Measurements from ENCODE around the gene CEP95.

Gene CEP95

DNA sequence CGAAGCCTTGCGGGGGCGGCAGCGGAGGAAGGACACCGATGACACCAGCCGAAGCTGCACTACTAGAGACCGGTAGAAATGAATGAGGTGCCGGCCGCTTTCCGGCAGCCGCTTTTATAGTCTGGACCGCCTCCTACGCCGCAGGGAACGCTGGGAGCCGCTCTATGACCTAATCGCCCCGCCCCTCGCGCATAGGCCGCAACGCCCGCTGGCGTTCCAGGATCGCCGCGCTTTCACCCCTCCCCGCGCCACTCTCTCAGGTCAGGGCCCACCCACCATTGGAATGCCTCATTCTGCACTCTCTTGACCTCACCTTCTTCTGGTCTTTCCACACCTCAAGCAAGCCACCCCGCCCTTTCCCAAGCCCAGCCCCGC, 589 bp upstream of the CEP95 start, which contains the start of gene DDX5:
TSS of gene DDX5 (minus strand) at position 89 of the 375 bp plus-strand sequence. CDS start 170 bp downstream, outside the sequence.
- H3K4me3 ChIP-seq (ENCODE audit: low read depth, low read length): peak within 1 kb of the TSS; percentile 97
- TF ChIP-seq CTCF (IDR thresholded peaks at IDR 0.05; ENCODE audit: insufficient read depth, low read length, missing control alignments): no peak
- CTCF ChIA-PET: interaction anchor here (1.9 to 8.5 kb wide), 3 partner anchors 10 to 85 kb away, joined by 9 to 88 read pairs (median 78); partner anchors contain the start of gene POLG2
- POLR2A ChIA-PET: interaction anchor here (0.6 to 3.0 kb wide), 16 partner anchors 9 to 361 kb away, joined by 3 to 55 read pairs (median 4); partner anchors contain the start of gene POLG2
- DNase-seq (ENCODE audit: low read depth, low spot score): peak; percentile 74

DNA sequence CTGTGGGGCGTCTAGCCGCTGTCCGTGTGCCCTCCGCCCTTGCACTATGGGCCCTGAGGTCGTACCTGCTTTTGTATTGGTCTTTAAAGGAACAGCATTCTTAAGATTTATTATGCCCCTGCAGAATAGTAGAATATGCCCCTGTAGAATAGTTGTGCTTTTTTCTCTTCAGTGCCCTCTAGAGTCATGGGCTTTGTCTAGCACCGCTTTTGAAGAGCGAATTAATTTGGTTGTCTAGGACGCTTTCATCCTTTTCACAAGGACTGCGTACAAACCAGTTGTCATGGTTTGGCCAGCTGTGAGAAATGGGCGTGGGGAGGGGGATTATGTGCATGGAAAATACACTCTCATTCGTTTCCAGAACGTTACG, 621 bp downstream of the CEP95 start:
- CTCF ChIA-PET: interaction anchor here (0.6 to 8.5 kb wide), 9 partner anchors 9 to 187 kb away, joined by 3 to 88 read pairs (median 3); partner anchors contain the start of gene POLG2
- peak overlapping the region; percentile 97 for H3K4me3 ChIP-seq (ENCODE audit: low read depth, low read length)
- peak; percentile 39 for TF ChIP-seq CTCF (IDR thresholded peaks at IDR 0.05; ENCODE audit: insufficient read depth, low read length, missing control alignments)
- DNase-seq (ENCODE audit: low read depth, low spot score): no peak
- POLR2A ChIA-PET: interaction anchor here (0.5 to 3.0 kb wide), 12 partner anchors 10 to 362 kb away, joined by 3 to 55 read pairs (median 4); partner anchors contain the start of gene POLG2

DNA sequence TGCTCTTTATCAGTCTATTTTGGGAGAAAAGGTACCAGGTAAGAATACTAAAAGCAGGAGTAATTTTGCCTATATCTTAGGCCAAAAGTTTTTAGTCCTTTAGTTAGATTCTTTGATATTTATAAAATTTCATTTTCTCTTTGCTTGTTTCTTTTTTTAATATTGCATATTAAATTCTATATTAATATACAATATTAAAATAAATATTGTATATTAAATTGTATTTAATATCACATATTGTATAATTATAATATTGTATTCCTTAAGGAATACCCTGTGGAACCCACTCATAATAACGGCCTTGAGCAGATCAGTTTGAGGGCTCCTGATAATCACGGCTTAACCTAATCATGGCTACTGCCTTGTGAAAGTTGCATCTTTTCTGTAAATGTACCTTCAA, 1.9 kb downstream of the CEP95 start:
- H3K4me3 ChIP-seq (ENCODE audit: low read depth, low read length): peak overlapping the region; percentile 97; the same call in 1 of the 2 replicates
- ChIA-PET POLR2A (no interaction called here), CTCF (interaction anchor here (2.9 kb wide), 1 partner anchor 89 kb away, joined by 11 read pairs; no protein-coding TSS in a partner anchor)
- no peak for TF ChIP-seq CTCF (IDR thresholded peaks at IDR 0.05; ENCODE audit: insufficient read depth, low read length, missing control alignments)
- DNase-seq (ENCODE audit: low read depth, low spot score): no peak

GRCh38 chr17:64509179-64509578, 2.4 kb downstream of the CEP95 start:
- CTCF ChIA-PET: interaction anchor here (2.9 kb wide), 1 partner anchor 90 kb away, joined by 11 read pairs; no protein-coding TSS in a partner anchor
- TF ChIP-seq CTCF (IDR thresholded peaks at IDR 0.05; ENCODE audit: insufficient read depth, low read length, missing control alignments): no peak
- POLR2A ChIA-PET: no interaction called here
- no peak for DNase-seq (ENCODE audit: low read depth, low spot score)
- H3K4me3 ChIP-seq (ENCODE audit: low read depth, low read length): no peak overlapping the region

GRCh38 chr17:64515419-64515818, 8.6 kb downstream of the CEP95 start:
- CTCF ChIA-PET: interaction anchor here (2.3 kb wide), 1 partner anchor 8 kb away, joined by 9 read pairs; the partner anchor contains the start of gene CEP95

More at GRCh38 chr17:64515419-64515818, 8.6 kb downstream of the CEP95 start:
- H3K4me3 ChIP-seq (ENCODE audit: low read depth, low read length): no peak overlapping the region
- TF ChIP-seq CTCF (IDR thresholded peaks at IDR 0.05; ENCODE audit: insufficient read depth, low read length, missing control alignments): no peak
- DNase-seq (ENCODE audit: low read depth, low spot score): no peak
- POLR2A ChIA-PET: interaction anchor here (1.4 to 1.7 kb wide), 2 partner anchors 9 to 10 kb away, joined by 6 read pairs; partner anchors contain the start of gene CEP95

All from AG04449 (cell line).